Colon (tissue), 2 donors: Measurements from ENCODE around the gene SWAP70.

Experiments used
- FAIRE-seq: peaks from 2 replicates; lab custom pipeline; 2012; peaks lifted over from hg19 to GRCh38; lab: Jason Lieb, UNC
- donor health status: control.
- donor health status: control.

The SWAP70 gene

GRCh38 chr11:9777066-9777465 is 113.2 kb downstream of the SWAP70 start:
- FAIRE-seq = no peak

- FAIRE-seq = no peak
Observed at GRCh38 chr11:9777525-9777924, 113.6 kb downstream of the SWAP70 start.

GRCh38 chr11:9780929-9781328 is 117.1 kb downstream of the SWAP70 start:
- FAIRE-seq = no peak

GRCh38 chr11:9783986-9784385 is 120.1 kb downstream of the SWAP70 start:
- FAIRE-seq = no peak

GRCh38 chr11:9784602-9785315 is 120.9 kb downstream of the SWAP70 start:
- FAIRE-seq = no peak

- no peak for FAIRE-seq
Observed at GRCh38 chr11:9787260-9787659, 123.4 kb downstream of the SWAP70 start.

- FAIRE-seq = no peak
Observed at GRCh38 chr11:9787981-9788521, 124.2 kb downstream of the SWAP70 start.

GRCh38 chr11:9789910-9790309 is 126.0 kb downstream of the SWAP70 start:
- FAIRE-seq = no peak

- no peak for FAIRE-seq
Observed at GRCh38 chr11:9790703-9791102, 126.8 kb downstream of the SWAP70 start.

GRCh38 chr11:9796266-9796665 is 132.4 kb downstream of the SWAP70 start:
- no peak for FAIRE-seq

GRCh38 chr11:9796854-9797253 is 133.0 kb downstream of the SWAP70 start:
- no peak for FAIRE-seq

- no peak for FAIRE-seq
Observed at GRCh38 chr11:9797300-9797699, 133.4 kb downstream of the SWAP70 start.

GRCh38 chr11:9799886-9800285 is 136.0 kb downstream of the SWAP70 start:
- FAIRE-seq = no peak

- FAIRE-seq = no peak
Observed at GRCh38 chr11:9802291-9802861, 138.5 kb downstream of the SWAP70 start.
